ENCODE measurements around the gene ARSA. TPM values are rescaled to one million over a fixed set of nuclear protein-coding genes. Genes with fewer than 3 reads are reported as not detected.
"Not testable (repeated sequence)": the region's sequence is repeated elsewhere in the genome, so short reads cannot be mapped to it uniquely, and the experiment has no call there.

ARSA gene
- total RNA-seq, 4 donors from 2014 or later, result 19.5 to 40.0 (median 21.0) TPM

DNA sequence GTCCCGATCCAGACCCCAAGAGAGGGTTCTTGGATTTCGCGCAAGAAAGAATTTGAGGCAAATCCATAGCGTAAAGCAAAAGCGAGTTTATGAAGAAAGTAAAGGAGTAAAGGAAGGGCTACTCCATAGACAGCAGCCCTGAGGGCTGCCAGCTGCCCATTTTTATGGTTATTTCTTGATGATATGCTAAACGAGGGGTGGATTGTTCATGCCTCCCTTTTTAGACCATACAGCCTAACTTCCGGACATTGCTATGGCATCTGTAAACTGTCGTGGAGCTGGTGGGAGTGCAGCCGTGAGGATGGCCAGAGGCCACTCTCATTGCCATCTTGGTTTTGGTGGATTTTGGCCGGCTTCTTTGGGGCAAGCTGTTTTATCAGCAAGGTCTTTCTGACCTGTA, 25.3 kb upstream of the ARSA start:
- no peak for ATAC-seq
- 79 to 93% methylated on average over 7 of the region's 10 CpGs for WGBS, 2 donors (ENCODE audit: low coverage in 1 of 2)
- peaks cover 0 to 5% (median 0%) of the 10 kb centered on the region in 3 donors for H3K4me1 ChIP-seq
- no peaks in the 10 kb centered on the region for H3K9me3 ChIP-seq
- peaks cover 42% of the 10 kb centered on the region for H3K27me3 ChIP-seq
- H3K27ac ChIP-seq, result no peak overlapping the region
- no peak for TF ChIP-seq EP300 (IDR thresholded peaks at IDR 0.05)
- H3K4me3 ChIP-seq, result no peak overlapping the region
- H3K36me3 ChIP-seq, result no peaks in the 10 kb centered on the region

DNA sequence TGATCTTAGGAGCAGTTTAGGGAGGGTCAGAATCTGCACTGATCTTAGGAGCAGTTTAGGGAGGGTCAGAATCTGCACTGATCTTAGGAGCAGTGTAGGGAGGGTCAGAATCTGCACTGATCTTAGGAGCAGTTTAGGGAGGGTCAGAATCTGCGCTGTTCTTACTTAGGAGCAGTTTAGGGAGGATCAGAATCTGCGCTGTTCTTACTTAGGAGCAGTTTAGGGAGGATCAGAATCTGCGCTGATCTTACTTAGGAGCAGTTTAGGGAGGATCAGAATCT, 15.8 kb upstream of the ARSA start:
- ATAC-seq, H3K36me3 ChIP-seq, H3K9me3 ChIP-seq, H3K27ac ChIP-seq, H3K4me3 ChIP-seq: not testable (repeated sequence)
- Histone ChIP-seq H3K27me3 (peaks cover 62% of the 10 kb centered on the region), H3K4me1 (peaks cover 0 to 14% (median 5%) of the 10 kb centered on the region in 3 donors)
- WGBS, 2 donors (ENCODE audit: low coverage in 1 of 2), result 73 to 75% methylated on average over 3 of the region's 3 CpGs

DNA sequence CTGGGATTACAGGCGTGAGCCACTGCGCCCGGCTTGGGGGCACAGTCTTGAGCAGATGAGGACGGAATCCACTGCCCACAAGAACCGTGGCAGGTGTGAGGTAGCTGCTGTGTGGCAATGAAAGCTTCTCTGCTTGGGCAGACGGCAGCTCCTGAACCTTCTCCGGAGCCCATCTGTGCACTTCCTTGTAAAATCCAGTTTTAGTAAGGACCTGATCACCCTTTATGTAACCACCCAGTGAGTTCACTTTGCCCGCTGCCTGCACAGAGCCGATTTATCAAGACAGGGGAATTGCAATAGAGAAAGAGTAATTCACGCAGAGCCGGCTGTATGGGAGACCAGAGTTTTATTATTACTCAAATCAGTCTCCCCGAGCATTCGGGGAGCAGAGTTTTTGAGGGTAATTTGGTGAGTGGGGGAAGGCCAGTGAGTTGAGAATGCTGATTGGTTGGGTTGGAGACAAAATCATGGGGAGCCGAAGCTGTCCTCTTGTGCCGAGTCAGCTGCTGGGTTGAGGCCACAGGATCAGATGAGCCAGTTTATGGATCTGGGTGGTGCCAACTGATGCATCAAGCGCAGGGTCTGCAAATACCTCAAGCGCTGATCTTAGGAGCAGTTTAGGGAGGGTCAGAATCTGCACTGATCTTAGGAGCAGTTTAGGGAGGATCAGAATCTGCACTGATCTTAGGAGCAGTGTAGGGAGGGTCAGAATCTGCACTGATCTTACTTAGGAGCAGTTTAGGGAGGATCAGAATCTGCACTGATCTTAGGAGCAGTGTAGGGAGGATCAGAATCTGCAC, 15.3 kb upstream of the ARSA start:
- not testable (repeated sequence) for H3K27ac ChIP-seq, ATAC-seq, H3K4me3 ChIP-seq, H3K36me3 ChIP-seq, H3K9me3 ChIP-seq
- Histone ChIP-seq H3K4me1 (peaks cover 0 to 14% (median 5%) of the 10 kb centered on the region in 3 donors), H3K27me3 (peaks cover 62% of the 10 kb centered on the region)
- 80 to 91% methylated on average over 1 to 9 of the region's 17 CpGs for WGBS, 2 donors (ENCODE audit: low coverage in 1 of 2)

DNA sequence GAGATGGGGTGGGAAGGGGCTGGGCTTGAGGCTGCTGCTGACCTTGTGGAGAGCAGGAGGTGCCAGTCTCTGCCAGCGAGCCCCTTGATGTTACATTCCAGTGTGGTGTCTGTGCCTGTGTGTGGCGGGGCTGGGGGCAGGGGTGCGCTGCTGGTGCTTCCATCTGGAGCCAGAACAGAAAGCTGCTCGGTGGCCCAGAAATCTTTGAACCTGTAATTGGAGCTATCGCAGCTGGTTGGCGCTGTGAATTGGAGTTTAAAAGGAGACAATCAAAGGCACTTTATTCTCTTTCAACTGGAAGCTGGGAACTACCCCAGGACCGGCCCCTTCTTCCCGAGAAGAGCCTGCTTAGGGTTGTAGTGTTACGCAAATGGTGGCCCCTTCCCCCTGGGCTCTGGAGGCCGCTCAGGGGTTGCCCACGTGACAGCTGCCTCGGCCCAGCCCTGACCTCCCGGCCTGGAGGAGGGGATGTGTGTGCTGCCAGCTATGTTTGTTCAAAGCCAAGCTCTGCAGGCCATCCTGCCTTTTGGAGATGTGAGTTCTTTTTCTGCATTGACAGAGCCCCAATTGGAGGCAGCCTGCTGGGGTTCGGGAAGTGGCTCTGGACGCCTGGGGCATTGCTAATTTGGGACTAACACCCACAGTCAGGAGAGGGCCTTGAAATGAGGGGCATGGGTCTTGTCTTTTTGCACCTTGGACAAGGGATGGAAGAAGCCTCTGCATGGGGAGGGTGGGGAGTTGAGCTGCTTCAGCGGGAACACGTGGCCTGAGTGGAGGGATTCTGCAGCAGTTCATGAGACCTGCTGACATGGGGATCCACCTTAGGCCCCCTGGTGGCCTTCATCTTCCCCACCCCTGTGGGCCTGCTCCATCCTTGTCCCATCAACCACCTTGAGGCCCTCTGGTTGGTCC, 14.0 kb upstream of the ARSA start:
- no peaks in the 10 kb centered on the region for H3K36me3 ChIP-seq
- no peaks in the 10 kb centered on the region for H3K9me3 ChIP-seq
- peaks cover 58% of the 10 kb centered on the region for H3K27me3 ChIP-seq
- peaks cover 0 to 14% (median 5%) of the 10 kb centered on the region in 3 donors for H3K4me1 ChIP-seq
- 0% methylated on average over 4 of the region's 17 CpGs; no CpG with 5 or more reads in 1 of the 2 donors for WGBS, 2 donors (ENCODE audit: low coverage in 1 of 2)
- H3K27ac ChIP-seq, result peak overlapping the region in 3 of 4 donors; percentile 2 to 59 (median 56)
- TF ChIP-seq, protein P1, sequence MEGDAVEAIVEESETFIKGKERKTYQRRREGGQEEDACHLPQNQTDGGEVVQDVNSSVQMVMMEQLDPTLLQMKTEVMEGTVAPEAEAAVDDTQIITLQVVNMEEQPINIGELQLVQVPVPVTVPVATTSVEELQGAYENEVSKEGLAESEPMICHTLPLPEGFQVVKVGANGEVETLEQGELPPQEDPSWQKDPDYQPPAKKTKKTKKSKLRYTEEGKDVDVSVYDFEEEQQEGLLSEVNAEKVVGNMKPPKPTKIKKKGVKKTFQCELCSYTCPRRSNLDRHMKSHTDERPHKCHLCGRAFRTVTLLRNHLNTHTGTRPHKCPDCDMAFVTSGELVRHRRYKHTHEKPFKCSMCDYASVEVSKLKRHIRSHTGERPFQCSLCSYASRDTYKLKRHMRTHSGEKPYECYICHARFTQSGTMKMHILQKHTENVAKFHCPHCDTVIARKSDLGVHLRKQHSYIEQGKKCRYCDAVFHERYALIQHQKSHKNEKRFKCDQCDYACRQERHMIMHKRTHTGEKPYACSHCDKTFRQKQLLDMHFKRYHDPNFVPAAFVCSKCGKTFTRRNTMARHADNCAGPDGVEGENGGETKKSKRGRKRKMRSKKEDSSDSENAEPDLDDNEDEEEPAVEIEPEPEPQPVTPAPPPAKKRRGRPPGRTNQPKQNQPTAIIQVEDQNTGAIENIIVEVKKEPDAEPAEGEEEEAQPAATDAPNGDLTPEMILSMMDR (IDR thresholded peaks at IDR 0.05), result peak in 1 of 4 experiments; percentile 42
- TF ChIP-seq EP300 (IDR thresholded peaks at IDR 0.05), result no peak
- H3K4me3 ChIP-seq, result no peak overlapping the region
- peak; percentile 50 for ATAC-seq

DNA sequence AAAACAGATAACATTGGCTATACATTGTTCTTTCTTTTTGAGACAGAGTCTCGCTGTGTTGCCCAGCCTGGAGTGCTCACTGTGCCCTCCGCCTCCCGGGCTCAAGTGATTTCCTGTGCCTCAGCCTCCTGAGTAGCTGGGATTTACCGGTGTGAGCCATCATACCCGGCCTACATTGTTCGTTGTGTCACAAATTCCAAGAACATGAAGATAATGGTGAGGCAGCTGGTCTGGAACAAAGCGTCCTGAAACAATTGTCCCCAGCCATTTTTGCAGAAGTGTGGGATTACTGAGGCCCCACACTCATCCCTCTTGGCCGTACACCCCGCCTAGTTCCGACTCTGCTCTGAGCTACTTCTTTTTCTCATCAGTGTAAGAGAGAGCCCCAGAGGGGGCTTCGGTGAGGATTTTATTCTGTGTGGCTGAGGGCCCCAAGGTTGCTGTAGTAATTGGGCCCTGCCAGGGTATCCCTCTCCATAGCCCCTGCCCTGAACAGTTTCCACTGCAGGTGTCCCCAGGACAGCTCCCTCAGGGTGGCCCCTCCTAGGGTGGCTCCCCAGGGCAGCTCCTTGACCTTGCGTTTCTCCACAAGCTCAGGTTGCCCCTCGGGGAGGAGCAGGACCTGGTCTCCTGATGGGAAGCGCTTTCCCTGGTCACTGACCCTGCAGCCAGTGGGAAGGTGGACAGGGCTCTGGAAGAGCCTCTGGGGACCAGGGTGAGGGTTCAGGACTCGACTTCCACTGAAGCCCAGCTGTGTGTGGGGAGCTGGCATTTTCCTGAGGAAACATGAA, 13.1 kb upstream of the ARSA start:
- H3K27ac ChIP-seq, result peak overlapping the region in 3 of 4 donors; percentile 2 to 59 (median 56)
- H3K9me3 ChIP-seq, result no peaks in the 10 kb centered on the region
- no peak overlapping the region for H3K4me3 ChIP-seq
- H3K4me1 ChIP-seq, result peaks cover 0 to 14% (median 5%) of the 10 kb centered on the region in 3 donors
- no peaks in the 10 kb centered on the region for H3K36me3 ChIP-seq
- WGBS, 2 donors (ENCODE audit: low coverage in 1 of 2), result 83 to 88% methylated on average over 9 to 11 of the region's 15 CpGs
- TF ChIP-seq EP300 (IDR thresholded peaks at IDR 0.05) (no peak), POLR2AphosphoS5 (IDR thresholded peaks at IDR 0.05) (no peak), POLR2A (IDR thresholded peaks at IDR 0.05) (no peak)
- TF ChIP-seq, protein P1 (IDR thresholded peaks at IDR 0.05), result no peak
- ATAC-seq, result no peak
- H3K27me3 ChIP-seq, result peaks cover 49% of the 10 kb centered on the region

DNA sequence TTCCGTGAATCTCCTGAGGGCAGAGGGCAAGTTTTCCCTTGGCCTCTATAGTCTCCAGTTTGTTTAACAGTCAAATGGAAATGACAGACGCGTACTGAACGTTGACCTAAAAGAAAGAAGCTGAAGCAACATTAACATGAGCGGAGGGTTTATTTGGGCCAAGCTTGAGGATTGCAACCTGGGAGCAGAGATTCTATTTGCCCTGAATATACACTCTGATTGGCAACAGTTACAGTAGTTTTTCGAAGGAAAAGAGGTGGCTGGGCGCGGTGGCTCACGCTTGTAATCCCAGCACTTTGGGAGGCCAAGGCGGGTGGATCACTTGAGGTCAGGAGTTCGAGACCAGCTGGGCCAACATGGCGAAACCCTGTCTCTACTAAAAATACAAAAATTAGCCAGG, 12.3 kb upstream of the ARSA start:
- WGBS, 2 donors (ENCODE audit: low coverage in 1 of 2), result 99 to 100% methylated on average over 1 to 11 of the region's 12 CpGs
- not testable (repeated sequence) for ATAC-seq, H3K36me3 ChIP-seq, H3K4me3 ChIP-seq, H3K9me3 ChIP-seq, H3K27ac ChIP-seq
- Histone ChIP-seq H3K4me1 (peaks cover 0 to 14% (median 5%) of the 10 kb centered on the region in 3 donors), H3K27me3 (peaks cover 41% of the 10 kb centered on the region)

Data from gastroesophageal sphincter (tissue), 4 donors.